ENCODE measurements around the gene HECW1.
"Not testable (repeated sequence)": the region's sequence is repeated elsewhere in the genome, so short reads cannot be mapped to it uniquely, and the experiment has no call there.

Gene HECW1

DNA sequence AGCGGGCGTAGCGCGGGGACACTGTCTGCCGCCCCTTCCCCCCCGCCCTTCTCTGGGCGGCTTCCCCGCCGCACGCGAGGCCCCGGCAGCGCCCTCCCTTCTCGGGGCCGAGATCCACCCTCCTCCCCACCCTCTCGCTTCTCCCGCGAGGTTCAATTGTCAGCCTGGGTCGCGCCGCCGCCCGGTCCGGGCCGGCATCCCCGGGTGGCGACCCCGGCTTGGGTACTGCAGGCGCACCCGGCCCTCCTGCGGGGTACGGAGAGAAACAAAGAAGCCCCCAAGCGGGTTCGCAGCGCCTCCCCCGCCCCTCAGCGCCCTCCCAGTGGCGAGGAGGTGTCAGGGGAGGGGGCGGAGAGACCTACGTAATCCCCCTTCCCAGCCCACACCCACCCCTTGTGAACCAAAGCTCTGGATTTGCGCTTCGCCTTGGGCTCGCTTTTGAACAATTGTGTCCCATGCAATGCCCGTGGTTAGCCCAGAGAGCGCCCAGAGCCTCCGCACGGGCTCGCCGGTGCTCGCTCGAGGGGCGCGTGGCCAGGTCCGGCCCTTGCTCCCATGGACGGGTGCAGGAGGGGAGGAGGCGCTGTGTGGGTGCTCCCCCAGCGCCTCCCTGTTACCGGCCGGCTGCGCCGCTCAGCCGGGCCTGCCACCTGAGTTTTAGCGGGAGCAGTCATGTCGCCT is 634 bp downstream of the HECW1 start:
- no peak for DNase-seq

DNA sequence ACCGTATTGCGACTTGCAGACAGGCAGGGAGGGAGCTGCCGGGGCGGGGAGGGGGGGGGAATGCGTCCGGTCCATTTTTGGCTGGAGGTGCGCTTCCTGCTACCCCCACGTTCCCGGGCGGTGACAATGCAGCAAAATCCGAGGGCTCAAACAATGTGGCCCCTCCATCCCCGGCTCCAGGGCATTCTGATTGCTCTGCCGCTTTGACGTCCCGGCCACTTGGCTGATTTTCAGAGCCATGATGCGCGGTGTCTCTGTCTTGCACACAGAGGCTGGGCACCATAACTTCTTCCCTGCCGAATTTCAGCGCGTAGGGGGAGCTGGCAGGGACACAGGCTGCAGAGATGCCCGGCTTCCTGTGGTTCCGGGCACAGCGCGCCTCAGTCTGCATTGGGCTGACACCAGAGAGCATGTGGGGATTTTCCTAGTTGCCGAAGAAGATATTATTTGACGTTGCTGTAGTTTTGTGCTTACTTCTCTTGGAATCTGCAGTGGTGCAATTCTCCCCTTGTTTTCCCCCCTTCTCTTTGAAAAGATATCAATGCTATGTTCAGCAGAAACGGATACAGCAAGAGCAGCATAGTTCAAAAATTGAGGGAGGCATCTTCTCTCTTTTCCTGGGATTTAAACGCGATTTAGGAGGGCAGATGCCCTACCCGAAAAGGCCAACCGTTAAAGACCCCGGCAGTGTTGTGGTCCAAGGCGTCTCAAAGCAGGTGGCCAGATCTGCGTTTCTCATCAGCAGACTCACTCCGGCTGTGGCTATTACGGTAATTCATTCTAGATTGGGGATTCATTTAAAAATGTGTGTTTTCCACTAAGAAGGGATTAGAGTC is 1.4 kb downstream of the HECW1 start:
- no peak for DNase-seq

DNA sequence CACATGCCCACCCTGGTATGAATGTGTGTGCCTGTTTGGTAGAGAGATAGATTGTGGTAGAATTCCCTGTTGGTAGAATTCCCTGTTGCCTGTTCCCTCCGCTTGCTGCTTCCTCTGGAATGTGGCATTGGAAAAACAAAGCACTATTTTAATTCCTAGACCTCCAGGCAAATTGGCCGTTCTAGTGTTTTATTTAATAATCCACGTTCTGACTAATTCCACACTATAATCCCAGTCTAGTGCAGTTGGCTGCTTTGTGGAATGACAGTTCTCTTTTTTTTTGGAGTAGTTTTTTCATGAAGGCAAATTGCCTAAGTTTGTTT is 2.0 kb downstream of the HECW1 start:
- no peak for DNase-seq

DNA sequence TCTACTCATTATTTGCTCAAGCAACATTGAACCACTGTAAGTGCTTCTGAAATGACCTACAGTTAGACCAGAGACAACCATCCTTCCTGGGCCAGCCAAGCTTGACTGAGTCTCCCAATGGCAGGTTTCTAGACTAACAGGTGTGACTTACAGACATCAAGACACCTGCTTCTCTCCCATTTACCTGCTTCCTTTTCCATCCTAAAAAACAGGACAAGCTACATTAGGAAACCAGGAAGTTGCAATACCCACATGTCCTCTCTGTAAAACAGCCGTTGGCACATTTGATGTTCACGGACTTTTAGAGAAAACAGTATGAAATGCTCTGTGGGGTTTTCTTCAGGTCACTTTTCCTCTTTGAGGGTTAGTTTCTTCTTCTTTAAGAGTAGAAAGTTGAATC is 4.0 kb downstream of the HECW1 start:
- DNase-seq, result no peak

DNA sequence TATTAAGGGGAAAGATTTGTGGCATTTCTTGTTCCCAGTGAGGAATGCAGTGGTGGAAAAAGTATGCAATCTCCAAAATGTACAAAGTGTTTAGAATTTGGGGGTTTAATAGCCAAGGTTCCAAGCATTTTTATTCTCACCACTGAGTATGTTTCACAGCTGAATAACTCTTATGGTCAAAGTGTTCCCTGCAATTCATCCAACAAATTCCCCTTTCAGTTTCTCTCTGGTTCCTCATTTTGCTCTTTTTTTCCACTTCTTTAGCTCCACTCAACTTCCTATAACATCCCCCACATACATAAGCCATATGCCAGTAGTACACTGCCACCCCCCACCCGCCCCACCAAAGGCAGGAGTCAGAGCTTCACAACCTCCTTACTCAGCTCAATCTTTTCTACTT is 4.6 kb downstream of the HECW1 start:
- DNase-seq, result no peak

DNA sequence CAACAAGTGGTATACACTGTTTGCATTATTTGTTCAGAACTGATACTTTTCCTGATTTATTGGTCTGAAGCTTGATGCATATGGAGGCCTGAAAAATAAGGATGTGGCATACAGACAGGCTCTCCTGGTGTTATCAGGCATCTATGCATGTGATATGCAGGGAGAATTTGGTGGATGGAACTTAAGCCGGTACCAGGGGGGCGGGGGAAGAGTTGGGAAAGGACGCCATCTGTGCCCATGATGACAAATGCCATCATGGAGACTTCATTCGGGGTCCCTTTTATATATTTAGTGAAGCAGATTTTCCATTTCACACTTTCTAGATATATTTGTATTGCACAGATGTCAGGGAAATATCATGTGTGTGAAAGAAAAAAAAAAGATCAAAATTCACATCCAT is 5.4 kb downstream of the HECW1 start:
- DNase-seq, result no peak

DNA sequence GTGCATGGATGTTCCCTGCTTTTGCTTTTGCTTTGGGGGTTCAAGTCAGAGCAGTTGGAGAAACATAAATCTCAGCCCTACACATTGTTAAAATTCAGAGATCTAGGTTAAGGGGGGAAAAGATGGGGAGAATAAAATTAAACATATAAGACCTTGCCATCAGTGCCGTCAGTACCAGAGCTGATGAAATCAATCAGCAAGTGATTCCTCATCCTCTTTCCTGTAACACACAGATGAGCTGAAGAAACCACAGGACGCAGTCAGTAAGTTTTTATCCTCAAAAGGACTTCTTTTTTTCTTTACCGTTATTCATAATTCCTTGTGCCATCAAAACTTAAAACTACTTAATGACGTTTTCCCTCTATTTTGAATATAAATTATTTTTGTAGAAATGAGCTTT is 5.9 kb downstream of the HECW1 start:
- no peak for DNase-seq

DNA sequence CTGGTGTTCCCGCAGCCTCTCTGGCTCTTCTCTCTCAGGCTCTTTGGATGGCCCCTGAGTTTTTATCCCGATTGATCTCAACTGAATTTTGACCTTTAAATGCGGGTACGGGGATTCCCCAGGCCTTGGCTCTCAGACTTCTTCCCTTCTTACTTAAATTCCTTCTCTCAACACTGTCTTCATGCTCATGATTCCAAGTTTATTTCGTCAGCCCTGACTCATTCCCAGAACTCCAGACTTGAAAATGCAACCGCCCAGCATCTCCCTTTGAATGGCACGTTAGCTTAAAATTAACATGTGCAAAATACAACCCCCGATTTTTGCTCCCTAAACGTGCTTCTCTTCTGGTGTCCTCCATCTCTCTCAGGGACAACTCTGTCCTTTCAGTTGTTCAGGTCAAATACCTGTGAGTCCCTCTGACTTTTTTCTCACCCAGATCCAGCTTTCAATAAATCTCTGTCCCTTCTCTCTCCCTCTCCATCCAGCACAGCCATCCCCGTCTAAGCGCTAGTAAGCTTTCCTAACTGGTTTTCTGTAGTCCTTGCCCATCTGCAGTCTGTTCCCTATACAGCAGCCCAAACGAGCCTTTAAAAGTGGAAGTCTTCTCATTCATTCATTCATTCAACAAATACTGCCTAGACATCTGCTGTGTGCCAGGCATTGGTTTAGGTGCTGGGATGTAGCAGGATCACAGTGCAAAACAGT is 7.1 kb downstream of the HECW1 start:
- DNase-seq, result no peak

DNA sequence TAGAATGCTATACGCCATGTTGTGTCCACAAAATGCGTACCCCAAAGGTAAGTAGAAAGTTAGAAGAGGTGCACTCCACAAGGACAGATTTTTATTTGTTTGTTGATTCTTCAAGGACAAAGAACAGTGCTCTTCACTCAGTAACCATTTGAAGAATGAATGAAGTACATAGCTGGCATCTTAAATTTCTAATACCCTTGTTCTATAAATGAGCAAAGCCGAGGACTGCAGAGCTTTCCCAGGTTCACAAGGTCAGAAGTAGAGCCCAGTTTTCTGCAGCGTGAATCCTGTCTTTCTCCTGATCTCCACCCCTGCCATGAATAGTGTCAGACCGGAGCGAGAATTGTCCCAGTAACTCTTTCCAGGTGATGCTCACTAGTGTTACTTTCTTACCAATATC is 9.5 kb downstream of the HECW1 start:
- no peak for DNase-seq

DNA sequence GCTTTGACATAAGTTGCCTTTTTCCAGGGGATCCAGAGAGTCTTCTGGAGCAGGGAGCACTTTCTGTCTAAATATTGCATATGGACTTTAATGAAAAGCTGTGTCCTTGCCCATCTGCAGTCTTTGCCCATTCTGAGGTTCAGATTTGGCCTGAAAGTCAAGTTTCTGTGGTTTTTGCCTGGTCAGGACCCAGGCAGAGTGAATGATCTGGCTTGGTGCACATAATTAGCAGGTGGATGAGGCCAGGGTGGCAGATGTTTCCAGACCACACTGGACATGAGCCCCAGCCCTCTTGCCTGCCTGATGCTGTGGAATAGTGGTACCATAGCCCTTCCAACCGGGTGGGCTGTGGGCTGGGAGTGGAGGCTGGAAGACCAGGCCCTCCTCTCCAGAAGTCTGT is 11.0 kb downstream of the HECW1 start:
- DNase-seq, result no peak

DNA sequence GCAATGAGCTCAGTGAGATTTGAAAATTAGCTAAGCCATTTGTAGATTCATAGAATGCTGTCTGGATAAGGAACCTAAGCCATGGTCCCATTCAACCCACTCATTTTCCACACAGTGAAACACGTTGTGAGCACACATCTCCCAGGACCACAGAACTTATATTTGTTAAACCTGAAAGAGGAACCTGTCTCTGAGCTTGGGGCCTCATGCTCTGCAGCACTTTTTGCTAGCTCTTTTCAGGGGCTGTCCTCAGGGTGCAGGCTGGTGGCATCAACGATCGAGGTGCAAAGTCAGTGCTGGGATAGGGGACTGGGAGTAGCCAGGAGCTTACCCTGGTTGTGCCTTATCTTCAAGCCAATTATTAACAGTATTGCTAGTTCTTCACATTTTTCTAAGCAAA is 11.9 kb downstream of the HECW1 start:
- DNase-seq, result no peak

DNA sequence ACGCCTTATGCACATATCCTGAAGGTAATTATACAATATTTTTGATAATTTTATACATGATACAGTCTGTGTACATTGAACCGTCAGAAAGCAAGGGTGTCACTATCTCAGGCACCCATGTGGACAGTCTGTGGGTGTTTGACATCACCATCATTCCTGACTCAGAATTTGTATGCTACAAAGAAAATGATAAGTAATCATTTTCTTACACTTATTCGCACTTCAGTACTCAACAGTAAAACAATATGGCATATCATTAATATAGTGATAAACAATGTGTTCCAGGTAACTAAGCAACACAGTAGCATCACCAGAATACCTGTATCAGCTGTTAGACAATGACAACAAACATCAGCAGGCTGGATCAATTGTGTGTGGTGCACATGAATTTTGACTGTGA is 17.9 kb downstream of the HECW1 start:
- no peak for DNase-seq

DNA sequence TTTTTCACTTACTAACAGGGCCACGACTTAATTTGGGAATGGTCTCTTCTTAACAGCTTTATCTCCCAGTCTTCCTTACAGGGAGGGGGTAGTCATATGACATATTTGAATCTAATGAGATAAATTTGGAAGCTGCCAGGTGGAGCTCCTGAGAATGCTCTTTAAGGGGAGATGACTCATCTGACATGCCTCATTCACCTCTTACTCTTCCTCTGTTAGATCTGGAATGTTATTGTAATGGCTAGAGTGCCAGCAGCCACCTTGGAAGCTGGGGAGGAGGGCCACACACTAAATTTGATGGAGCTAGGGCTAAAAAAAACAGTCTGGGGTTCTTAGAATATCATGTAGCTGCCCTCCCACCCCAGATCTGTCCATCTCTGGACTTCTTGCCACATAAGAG is 22.7 kb downstream of the HECW1 start:
- DNase-seq, result no peak

DNA sequence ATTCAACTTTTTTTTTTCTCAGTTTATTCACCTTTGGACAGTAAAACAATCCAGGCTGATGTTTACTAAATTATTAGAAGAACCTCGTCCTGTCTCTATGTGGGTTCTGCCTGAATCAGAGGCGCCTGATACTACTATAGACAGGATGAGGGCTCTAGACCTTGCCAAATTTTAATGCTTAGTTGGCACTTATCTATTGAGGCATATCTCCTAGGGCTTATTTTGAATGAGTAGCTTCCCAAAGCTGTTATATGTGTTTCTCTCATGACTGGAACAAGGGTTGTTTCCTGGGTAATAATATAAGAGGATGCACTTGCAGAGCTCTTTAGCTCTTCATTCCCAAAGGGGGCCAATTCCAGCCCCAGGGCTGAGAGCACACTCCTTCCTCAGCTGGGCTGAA is 23.6 kb downstream of the HECW1 start:
- no peak for DNase-seq

DNA sequence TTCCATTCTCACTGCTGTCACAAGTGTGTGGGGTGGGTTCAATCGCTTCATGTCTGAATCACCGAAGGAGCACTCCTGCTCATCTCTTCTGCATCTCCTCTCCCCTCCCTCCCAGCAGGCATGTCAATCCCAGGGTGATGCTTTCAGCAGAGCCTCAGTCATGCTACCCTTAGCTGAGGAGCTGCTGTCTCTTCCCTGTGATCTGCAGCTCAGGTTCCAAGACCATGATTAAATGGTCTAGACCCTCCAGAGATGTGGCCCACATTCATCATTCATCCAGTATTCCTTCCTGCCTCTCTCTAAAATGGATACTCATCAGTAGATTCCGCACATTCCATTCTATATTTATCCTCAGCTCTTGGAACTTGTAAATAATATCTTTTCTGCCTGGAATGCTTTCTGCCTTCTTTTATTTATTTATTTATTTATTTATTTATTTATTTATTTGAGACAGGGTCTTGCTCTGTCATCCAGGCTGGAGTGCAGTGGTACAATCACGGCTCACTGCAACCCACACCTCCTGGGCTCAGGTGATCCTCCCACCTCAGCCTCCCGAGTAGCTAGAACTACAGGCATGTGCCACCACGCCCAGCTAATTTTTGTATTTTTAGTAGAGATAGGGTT is 24.8 kb downstream of the HECW1 start:
- DNase-seq, result not testable (repeated sequence)

DNA sequence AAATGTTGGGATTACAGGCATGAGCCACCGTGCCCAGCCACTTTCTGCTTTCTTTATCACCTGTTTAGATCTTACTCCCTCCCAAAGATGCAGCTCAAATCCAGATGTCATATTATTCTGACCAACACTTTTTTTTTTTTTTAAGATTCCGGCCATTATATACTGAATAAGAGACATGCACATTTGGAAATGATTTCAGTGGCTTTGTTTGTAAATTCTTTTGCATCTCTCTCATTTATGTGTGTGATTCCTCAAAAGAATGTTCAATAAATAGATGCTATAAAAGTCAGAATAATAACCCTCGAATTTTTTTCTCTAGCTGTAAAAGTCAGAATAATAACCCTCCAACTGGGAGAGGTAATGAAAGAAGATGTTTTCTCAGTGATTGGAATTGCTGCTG is 25.4 kb downstream of the HECW1 start:
- no peak for DNase-seq

DNA sequence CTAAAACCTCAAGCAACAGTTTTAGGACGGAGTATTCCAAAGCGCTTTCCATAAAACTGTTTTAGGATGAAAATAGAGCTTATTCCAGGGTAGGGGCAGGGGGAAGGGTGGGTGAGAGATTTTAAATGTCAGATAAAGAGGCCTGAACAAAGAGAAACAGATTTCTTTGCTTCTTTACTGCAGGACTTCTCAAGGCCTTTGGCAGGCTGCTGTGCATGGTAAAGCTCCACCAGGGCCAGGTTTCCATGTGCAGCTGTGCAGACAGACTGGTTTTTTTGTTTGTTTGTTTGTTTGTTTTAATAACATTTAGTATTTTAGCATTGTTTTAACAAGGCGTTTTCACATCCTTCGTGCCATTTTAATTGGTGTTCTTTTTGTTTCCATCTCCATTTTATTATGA is 26.3 kb downstream of the HECW1 start:
- no peak for DNase-seq

DNA sequence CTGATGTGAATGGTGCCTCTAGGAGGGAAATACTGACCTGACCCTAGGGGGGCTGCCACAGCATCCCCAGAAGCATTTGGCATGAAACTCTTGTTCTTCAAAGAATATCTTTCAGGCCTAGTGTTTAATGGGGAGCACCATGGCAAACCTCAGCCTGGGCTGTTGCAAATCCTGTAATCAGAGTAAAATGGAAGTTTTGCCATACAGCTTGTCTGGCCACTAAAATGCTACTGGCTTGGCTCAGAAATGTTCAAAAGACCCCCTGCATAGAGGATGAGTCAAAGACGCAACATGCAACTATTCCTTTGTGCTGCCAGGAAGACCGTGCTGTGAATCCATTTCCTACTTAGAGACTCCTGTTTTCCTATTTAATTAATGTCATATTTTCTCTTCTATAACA is 26.7 kb downstream of the HECW1 start:
- DNase-seq, result no peak

DNA sequence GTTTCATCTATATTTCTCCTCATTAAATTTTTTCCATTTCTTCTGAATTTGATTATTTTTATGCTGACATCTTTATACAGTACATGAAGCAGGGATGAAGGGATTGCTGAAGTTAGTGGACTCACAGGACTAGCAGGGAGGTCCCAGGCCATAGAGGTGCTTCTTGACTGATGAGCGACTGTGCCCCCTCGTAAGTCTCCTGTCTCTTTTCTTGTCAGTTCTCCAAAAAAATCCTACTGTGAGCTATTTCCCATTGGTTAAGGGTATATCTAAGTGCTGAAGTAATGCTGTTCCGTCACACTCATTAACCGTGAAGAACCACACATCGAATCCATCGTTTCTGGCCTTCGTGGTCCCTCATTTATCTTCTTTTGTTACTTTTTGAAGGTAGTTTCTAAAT is 27.7 kb downstream of the HECW1 start:
- DNase-seq, result no peak

DNA sequence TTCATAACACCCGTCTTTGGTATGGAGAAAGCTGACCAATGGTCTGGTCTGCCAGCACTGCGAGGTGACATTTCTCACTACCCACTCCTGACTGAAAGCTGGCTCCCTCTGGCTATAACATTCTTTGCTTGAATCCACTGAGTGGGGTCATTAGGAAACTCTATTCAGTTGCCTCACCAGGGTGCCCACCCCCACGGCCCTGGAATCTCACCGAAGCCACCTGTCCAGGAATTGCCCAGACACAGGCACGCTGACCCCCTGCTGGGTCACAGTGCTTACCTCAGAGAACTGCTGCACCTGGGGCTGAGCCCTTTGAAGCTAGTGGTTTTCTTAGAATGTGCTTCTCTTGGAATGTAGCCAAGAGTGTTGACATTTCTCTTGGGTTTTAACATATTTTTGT is 28.6 kb downstream of the HECW1 start:
- no peak for DNase-seq

DNA sequence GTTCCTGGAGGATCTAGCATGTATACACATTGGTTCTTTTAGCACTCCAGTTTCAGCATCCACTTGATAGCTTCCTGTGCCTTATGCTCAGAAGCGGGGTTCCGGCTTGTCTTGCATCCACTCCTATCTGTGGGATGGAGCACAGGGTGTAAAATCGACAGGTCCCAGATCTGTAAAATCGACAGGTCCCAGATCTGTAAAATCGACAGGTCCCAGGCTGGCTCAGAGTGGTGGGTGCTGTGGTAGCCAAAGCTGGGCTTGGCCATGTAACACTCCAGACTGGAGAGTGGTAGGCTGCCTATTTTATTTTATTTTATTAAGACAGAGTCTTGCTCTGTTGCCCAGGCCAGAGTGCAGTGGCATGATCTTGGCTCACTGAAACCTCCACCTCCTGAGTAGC is 30.3 kb downstream of the HECW1 start:
- DNase-seq, result no peak

DNA sequence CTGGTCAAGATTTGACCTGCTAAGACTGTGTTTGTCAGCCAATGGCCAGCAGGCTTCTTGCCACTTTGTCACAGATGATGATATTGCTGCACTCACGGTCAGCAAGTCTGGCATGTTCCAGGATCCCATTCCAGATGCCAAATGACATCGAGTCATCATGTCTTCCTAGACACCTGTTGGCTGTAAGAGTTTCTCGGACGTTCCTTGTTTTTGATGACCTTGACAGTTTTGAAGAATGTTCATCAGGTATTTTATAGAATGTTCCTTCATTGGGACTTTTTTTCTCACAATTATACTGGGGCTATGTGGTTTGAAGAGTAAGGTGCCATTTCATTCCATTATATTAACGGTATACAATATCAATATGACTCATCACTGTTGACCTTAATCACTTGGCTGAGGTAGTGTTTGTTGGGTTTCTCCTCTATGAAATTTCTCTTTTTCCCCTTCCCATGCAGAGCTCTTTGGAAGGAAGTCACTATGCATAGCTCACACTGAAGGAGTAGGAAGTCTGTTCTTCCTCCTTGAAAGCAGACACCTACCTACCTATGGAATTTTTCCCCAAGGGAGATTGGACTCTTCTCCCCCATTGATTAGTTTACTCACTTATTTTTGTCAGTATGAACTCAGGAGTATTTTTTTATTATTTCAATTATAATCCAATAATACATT is 31.6 kb downstream of the HECW1 start:
- DNase-seq, result no peak

DNA sequence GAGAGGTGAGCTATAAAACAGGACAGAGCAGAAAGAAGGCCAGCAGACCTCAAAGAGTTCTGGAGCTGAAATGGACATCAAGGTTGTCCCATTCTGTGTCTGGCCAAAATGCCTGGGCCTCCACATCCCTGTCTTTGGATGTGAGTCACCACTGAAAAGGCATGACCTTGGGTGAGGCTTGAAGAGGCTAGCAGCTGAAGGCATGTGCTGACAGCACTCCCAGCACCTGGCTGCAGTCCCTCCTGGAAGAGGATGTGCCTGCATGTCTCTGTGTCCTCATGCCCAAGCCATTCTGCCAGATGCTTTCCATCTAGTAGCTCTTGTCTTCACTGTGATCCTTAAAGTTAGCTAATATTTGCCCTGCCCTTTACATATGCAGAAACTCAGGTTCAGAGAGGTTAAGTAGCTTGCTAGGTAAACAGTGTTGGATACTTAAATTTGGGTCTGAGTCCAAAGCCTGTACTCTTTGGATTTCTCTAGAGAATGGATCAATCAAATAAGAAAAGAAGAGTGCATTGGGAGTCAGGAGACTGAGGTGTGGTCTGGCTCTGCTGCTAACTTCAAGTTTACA is 35.8 kb downstream of the HECW1 start:
- no peak for DNase-seq

Measured in KG1 (cell line).